Astrocyte (in vitro differentiated cells and primary cell): ENCODE data around the gene STK11IP. TPM values are rescaled to one million over a fixed set of nuclear protein-coding genes. Genes with fewer than 3 reads are reported as not detected.

ENCODE experiments used
- DNase-seq: peaks from one replicate; pipeline ENCODE4 v3.0.0-alpha.2; 2010; ENCODE audit warnings: low read depth
- FAIRE-seq: peaks from 2 replicates; lab custom pipeline; 2011; peaks lifted over from hg19 to GRCh38; lab: Jason Lieb, UNC
- H2AFZ ChIP-seq: 2 replicates; pipeline ENCODE4 v1.6.0; 2012; ENCODE audit warnings: low read depth, low read length, inconsistent platforms
- H3K27ac ChIP-seq: 2 replicates; pipeline ENCODE4 v1.5.1; 2011; ENCODE audit warnings: low read depth, low read length, inconsistent platforms
- H3K27me3 ChIP-seq: 2 replicates; pipeline ENCODE4 v1.6.0; 2011; ENCODE audit warnings: low read length, inconsistent platforms; ENCODE audit not compliant: insufficient read depth
- H3K36me3 ChIP-seq: 2 replicates; pipeline ENCODE4 v1.5.1; 2011; ENCODE audit warnings: low read length, inconsistent platforms; ENCODE audit not compliant: insufficient read depth
- H3K4me1 ChIP-seq: 2 replicates; pipeline ENCODE4 v1.5.1; 2011; ENCODE audit warnings: low read length, inconsistent platforms; ENCODE audit not compliant: insufficient read depth
- H3K4me2 ChIP-seq: 2 replicates; pipeline ENCODE4 v1.6.0; 2012; ENCODE audit warnings: low read length, inconsistent platforms
- H3K4me3 ChIP-seq: 2 replicates; pipeline ENCODE4 v1.5.1; 2011; ENCODE audit warnings: low read depth, mild to moderate bottlenecking, low read length, inconsistent platforms; ENCODE audit not compliant: insufficient read depth
- H3K79me2 ChIP-seq: 2 replicates; pipeline ENCODE4 v1.6.0; 2012; ENCODE audit warnings: mild to moderate bottlenecking, low read length, inconsistent platforms; ENCODE audit not compliant: insufficient read depth
- H3K9ac ChIP-seq: 2 replicates; pipeline ENCODE4 v1.6.0; 2012; ENCODE audit warnings: mild to moderate bottlenecking, low read length, inconsistent platforms
- H3K9me3 ChIP-seq: 2 replicates; pipeline ENCODE4 v1.5.1; 2012; ENCODE audit warnings: low read depth, mild to moderate bottlenecking, low read length, inconsistent platforms; ENCODE audit not compliant: insufficient read depth
- H4K20me1 ChIP-seq: 2 replicates; pipeline ENCODE4 v1.6.0; 2012; ENCODE audit warnings: low read length, inconsistent platforms; ENCODE audit not compliant: insufficient read depth
- H3K27ac Mint-ChIP-seq: one replicate; pipeline ENCODE4 v1.8.0; 2021; ENCODE audit warnings: mild to moderate bottlenecking, mixed read lengths; ENCODE audit not compliant: unreplicated experiment
- H3K27me3 Mint-ChIP-seq: one replicate; pipeline ENCODE4 v1.8.0; 2021; ENCODE audit warnings: low read depth, mixed read lengths; ENCODE audit not compliant: unreplicated experiment
- H3K36me3 Mint-ChIP-seq: one replicate; pipeline ENCODE4 v1.8.0; 2021; ENCODE audit warnings: low read depth, mixed read lengths; ENCODE audit not compliant: unreplicated experiment
- H3K4me1 Mint-ChIP-seq: one replicate; pipeline ENCODE4 v1.8.0; 2021; ENCODE audit warnings: low read depth, mixed read lengths; ENCODE audit not compliant: unreplicated experiment
- H3K4me3 Mint-ChIP-seq: one replicate; pipeline ENCODE4 v1.8.0; 2021; ENCODE audit warnings: mild to moderate bottlenecking, moderate library complexity, mixed read lengths; ENCODE audit not compliant: unreplicated experiment
- H3K9me3 Mint-ChIP-seq: one replicate; pipeline ENCODE4 v1.8.0; 2021; ENCODE audit warnings: mild to moderate bottlenecking, mixed read lengths; ENCODE audit not compliant: unreplicated experiment
- CTCF ChIP-seq: IDR thresholded peaks from 2 replicates; pipeline ENCODE4 v1.5.1; 2011; ENCODE audit warnings: low read depth, mild to moderate bottlenecking, inconsistent platforms, low read length, moderate library complexity; ENCODE audit not compliant: insufficient read depth
- EZH2 ChIP-seq: IDR thresholded peaks from 2 replicates; pipeline ENCODE4 v1.6.1; 2012; ENCODE audit warnings: mild to moderate bottlenecking, low read length, inconsistent platforms; ENCODE audit not compliant: insufficient read depth
- total RNA-seq: library from RNA; stranded (reverse); gene quantifications from 2 replicates; pipeline ENCODE4 v1.2.1, GENCODE V29; 2021

STK11IP gene
- total RNA-seq, 1 donor from 2014 or later = 24.9 TPM

DNA sequence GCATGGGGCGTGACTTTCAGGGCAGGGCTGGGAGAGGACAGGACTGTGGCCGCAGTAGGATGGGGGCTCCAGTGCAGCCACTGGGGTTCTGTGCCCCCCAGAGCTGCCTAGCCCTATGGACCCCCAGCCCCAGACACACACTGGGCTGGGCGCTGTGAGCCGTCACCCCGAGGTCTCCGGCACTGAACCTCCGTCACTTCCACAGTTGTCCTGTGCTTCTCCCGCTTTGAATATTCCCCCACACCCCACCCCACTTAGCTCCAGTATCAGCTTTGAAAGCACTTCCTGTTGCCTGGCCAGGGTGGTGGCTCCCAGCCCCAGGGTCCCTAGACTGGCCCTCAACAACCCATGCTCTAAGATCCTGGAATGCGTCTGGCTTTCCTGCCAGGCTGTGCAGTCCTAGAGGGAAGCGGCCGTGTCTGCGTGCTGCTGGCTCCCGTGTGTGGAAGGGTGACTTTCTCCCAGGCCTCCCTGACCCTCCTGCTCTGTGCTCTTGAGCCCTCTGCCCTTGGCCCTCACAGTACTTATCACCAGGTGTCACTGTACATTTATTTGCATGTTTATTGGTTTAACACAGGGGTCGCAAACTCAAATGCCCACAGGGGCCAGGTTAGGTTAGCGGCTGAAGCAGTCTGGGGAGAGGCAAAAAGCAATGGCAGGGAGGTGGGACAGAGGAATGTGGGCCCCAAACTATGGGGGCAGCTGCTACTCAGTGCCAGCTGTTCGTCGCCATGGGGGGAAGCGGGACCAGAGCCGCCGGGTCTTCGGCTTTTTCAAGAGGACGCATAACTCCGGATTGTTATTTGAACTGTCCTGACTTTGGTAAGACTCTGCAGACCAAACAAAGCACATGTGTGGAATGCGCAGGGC is 36.2 kb upstream of the STK11IP start:
- H3K36me3 Mint-ChIP-seq = peaks cover 29% of the 10 kb centered on the region
- peaks cover 10% of the 10 kb centered on the region for H3K4me1 Mint-ChIP-seq
- H3K27me3 Mint-ChIP-seq = no peaks in the 10 kb centered on the region
- no peaks in the 10 kb centered on the region for H3K27me3 ChIP-seq
- peak overlapping the region; percentile 35 for H3K4me3 Mint-ChIP-seq
- no peak overlapping the region for H3K27ac Mint-ChIP-seq
- no peak overlapping the region for H3K4me3 ChIP-seq
- no peaks in the 10 kb centered on the region for H3K36me3 ChIP-seq
- H3K9me3 Mint-ChIP-seq = no peaks in the 10 kb centered on the region
- no peak overlapping the region for H3K27ac ChIP-seq
- H3K9me3 ChIP-seq = no peaks in the 10 kb centered on the region
- no peak overlapping the region for H3K9ac ChIP-seq
- H3K4me2 ChIP-seq = no peak overlapping the region
- H2AFZ ChIP-seq = no peak overlapping the region
- FAIRE-seq (no peak), DNase-seq (no peak)
- peaks cover 14% of the 10 kb centered on the region for H4K20me1 ChIP-seq
- no peaks in the 10 kb centered on the region for H3K4me1 ChIP-seq
- H3K79me2 ChIP-seq = no peaks in the 10 kb centered on the region
- no peak for TF ChIP-seq CTCF

DNA sequence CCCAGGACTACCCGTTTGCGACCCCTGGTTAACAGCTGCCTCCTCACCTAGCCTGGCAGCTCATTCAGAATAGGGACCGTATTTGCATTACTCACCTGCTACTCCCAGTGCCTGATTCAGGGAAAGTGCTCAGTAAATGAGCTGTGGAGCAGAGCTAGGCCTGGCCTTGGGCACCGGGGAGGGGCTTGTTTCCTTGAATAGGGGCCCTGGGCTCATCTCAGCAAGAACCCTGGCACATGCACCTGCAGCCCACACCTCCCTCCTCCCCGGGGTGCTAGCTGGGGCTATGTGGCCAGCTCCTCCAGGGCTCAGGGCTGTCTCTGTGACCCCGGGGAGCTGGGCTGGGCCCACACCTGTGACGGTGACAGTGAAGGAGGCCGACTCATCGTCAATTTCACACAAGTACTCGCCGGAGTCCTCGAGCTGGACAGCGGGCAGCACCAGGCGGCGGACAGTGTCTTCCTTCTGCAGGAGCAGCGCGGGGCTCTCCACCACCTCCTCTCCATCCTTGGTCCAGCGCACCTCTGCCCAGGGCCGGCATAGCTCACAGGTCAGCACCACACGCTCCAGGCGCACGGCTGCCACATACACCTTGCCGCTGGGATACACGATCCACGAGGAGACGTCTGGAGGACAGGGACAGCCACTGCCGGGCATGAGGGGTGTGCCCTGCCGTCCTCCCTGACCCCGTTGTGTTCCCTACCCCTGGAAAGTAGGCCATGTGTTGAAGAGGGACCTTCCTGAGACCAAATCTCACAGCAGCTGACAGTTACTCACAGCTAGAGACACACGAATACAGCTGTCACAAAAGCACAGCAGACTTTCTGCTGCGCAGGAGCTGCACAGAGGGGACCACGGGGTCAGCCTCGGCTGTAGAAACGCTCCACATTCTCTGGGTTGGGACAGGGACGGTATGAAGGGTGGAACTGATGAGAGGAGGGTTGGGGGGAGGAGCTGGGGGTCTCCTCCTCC is 35.3 kb upstream of the STK11IP start:
- no peaks in the 10 kb centered on the region for H3K27me3 ChIP-seq
- H2AFZ ChIP-seq = no peak overlapping the region
- H3K4me1 ChIP-seq = no peaks in the 10 kb centered on the region
- Mint-ChIP-seq H3K27me3 (no peaks in the 10 kb centered on the region), H3K36me3 (peaks cover 35% of the 10 kb centered on the region), H3K4me1 (peaks cover 10% of the 10 kb centered on the region), H3K4me3 (no peak overlapping the region), H3K9me3 (no peaks in the 10 kb centered on the region), H3K27ac (no peak overlapping the region)
- H3K9ac ChIP-seq = no peak overlapping the region
- FAIRE-seq = no peak
- peaks cover 14% of the 10 kb centered on the region for H4K20me1 ChIP-seq
- no peaks in the 10 kb centered on the region for H3K36me3 ChIP-seq
- H3K27ac ChIP-seq = no peak overlapping the region
- no peak overlapping the region for H3K4me3 ChIP-seq
- TF ChIP-seq CTCF (no peak), EZH2 (no peak)
- H3K9me3 ChIP-seq = no peaks in the 10 kb centered on the region
- no peak overlapping the region for H3K4me2 ChIP-seq
- DNase-seq = no peak
- H3K79me2 ChIP-seq = no peaks in the 10 kb centered on the region
